ENCODE results near the gene TIMELESS. TPM values are rescaled to one million over a fixed set of nuclear protein-coding genes. Genes with fewer than 3 reads are reported as not detected.
"Not testable (repeated sequence)": the region's sequence is repeated elsewhere in the genome, so short reads cannot be mapped to it uniquely, and the experiment has no call there.

The TIMELESS gene
- total RNA-seq, 2 donors from 2014 or later = 5.8 to 9.7 TPM

- ATAC-seq (peak; percentile 69), DNase-seq (peak; percentile 54)
- intact Hi-C loops (cut with DNase I, micrococcal nuclease) = loop anchor here in 1 of 2 donors (10.0 kb wide), 1 partner anchor 154 kb away; the partner anchor contains the start of gene CNPY2
Observed at GRCh38 chr12:56469007-56469930, 20.0 kb upstream of the TIMELESS start.

GRCh38 chr12:56468216-56469006, 19.2 kb upstream of the TIMELESS start, which contains the start of gene SPRYD4:
Gene SPRYD4 (plus strand): TSS chr12:56468578. CDS start chr12:56468592, 14 bp downstream.
- peak; percentile 96 for ATAC-seq
- intact Hi-C loops (cut with DNase I, micrococcal nuclease) = loop anchor here in 1 of 2 donors (10.0 kb wide), 1 partner anchor 154 kb away; the partner anchor contains the start of gene CNPY2
- peak; percentile 92 to 95 for DNase-seq

GRCh38 chr12:56462565-56462964, 13.3 kb upstream of the TIMELESS start:
- intact Hi-C loops (cut with DNase I, micrococcal nuclease) = loop anchor here in 1 of 2 donors (10.0 kb wide), 1 partner anchor 148 kb away; the partner anchor contains the start of gene CNPY2
- ATAC-seq (no peak), DNase-seq (no peak)

GRCh38 chr12:56461235-56462159, 12.3 kb upstream of the TIMELESS start:
- no peak for ATAC-seq
- intact Hi-C loops (cut with DNase I, micrococcal nuclease) = loop anchor here in 1 of 2 donors (10.0 kb wide), 1 partner anchor 147 kb away; the partner anchor contains the start of gene CNPY2
- no peak for DNase-seq

GRCh38 chr12:56457817-56458216, 8.6 kb upstream of the TIMELESS start:
- no peak for DNase-seq
- no peak for ATAC-seq
- intact Hi-C loops (cut with DNase I, micrococcal nuclease) = no loop called here

- intact Hi-C loops (cut with DNase I, micrococcal nuclease) = no loop called here
- DNase-seq (no peak), ATAC-seq (no peak)
Observed at GRCh38 chr12:56454557-56454956, 5.3 kb upstream of the TIMELESS start, which contains the start of gene MIP. Gene MIP (minus strand): TSS chr12:56454657. CDS start chr12:56454613, 44 bp downstream.

GRCh38 chr12:56451147-56451546, 1.9 kb upstream of the TIMELESS start:
- intact Hi-C loops (cut with DNase I, micrococcal nuclease) = no loop called here
- ATAC-seq (no peak), DNase-seq (no peak)

GRCh38 chr12:56450241-56450640, 1.0 kb upstream of the TIMELESS start:
- intact Hi-C loops (cut with DNase I, micrococcal nuclease) = no loop called here
- no peak for DNase-seq
- ATAC-seq = no peak

- intact Hi-C loops (cut with DNase I, micrococcal nuclease) = no loop called here
- peak; percentile 3 for ATAC-seq
Observed at GRCh38 chr12:56449622-56449984, 377 bp upstream of the TIMELESS start.

GRCh38 chr12:56443208-56443607, 6.0 kb downstream of the TIMELESS start:
- DNase-seq; intact Hi-C loops (cut with DNase I, micrococcal nuclease); ATAC-seq: not testable (repeated sequence)

More at GRCh38 chr12:56449622-56449984, 377 bp upstream of the TIMELESS start:
- DNase-seq = no peak

GRCh38 chr12:56437430-56438176, 11.6 kb downstream of the TIMELESS start:
- intact Hi-C loops (cut with DNase I, micrococcal nuclease) = no loop called here
- DNase-seq (no peak), ATAC-seq (no peak)

- ATAC-seq (no peak), DNase-seq (no peak)
- intact Hi-C loops (cut with DNase I, micrococcal nuclease) = no loop called here
Observed at GRCh38 chr12:56434828-56435227, 14.4 kb downstream of the TIMELESS start.

- DNase-seq (no peak), ATAC-seq (no peak)
- intact Hi-C loops (cut with DNase I, micrococcal nuclease) = no loop called here
Observed at GRCh38 chr12:56431850-56432249, 17.4 kb downstream of the TIMELESS start.

GRCh38 chr12:56431288-56431687, 17.9 kb downstream of the TIMELESS start:
- DNase-seq (no peak), ATAC-seq (no peak)
- intact Hi-C loops (cut with DNase I, micrococcal nuclease) = no loop called here

- no peak for ATAC-seq
- DNase-seq = no peak
- intact Hi-C loops (cut with DNase I, micrococcal nuclease) = no loop called here
Observed at GRCh38 chr12:56425940-56426438, 23.2 kb downstream of the TIMELESS start.

GRCh38 chr12:56425193-56425592, 24.0 kb downstream of the TIMELESS start:
- intact Hi-C loops (cut with DNase I, micrococcal nuclease) = no loop called here
- DNase-seq (no peak), ATAC-seq (no peak)

GRCh38 chr12:56420411-56420810, 28.8 kb downstream of the TIMELESS start:
- ATAC-seq (no peak), DNase-seq (no peak)
- intact Hi-C loops (cut with DNase I, micrococcal nuclease) = no loop called here

Data from left colon (tissue), 2 donors.